GM18951 (cell line): ENCODE results near the gene C10orf88.
"Not testable (repeated sequence)": the region's sequence is repeated elsewhere in the genome, so short reads cannot be mapped to it uniquely, and the experiment has no call there.

ENCODE experiments used
- POLR2A ChIP-seq: IDR thresholded peaks from 4 replicates; pipeline ENCODE4 v1.6.1; 2011; ENCODE audit warnings: mild to moderate bottlenecking; ENCODE audit not compliant: insufficient read length, insufficient read depth; ENCODE audit errors: extremely low read depth
- in situ Hi-C: fragments of 300-500 bp; cut with MboI; formaldehyde crosslinking; loops from one replicate; pipeline ENCODE4 v1.12.0; 2022; ENCODE audit warnings: low sequenced_read_pairs, mixed read lengths, inconsistent platforms; ENCODE audit not compliant: unreplicated experiment

C10orf88 gene

GRCh38 chr10:122939856-122940543 lies 14.0 kb downstream of the C10orf88 start:
- in situ Hi-C loops: no loop called here
- TF ChIP-seq POLR2A: no peak

GRCh38 chr10:122939133-122939855 lies 14.7 kb downstream of the C10orf88 start:
- no peak for TF ChIP-seq POLR2A
- in situ Hi-C loops: no loop called here

- in situ Hi-C loops: no loop called here
- TF ChIP-seq POLR2A: no peak
Measured at GRCh38 chr10:122931088-122931906, 22.7 kb downstream of the C10orf88 start.

DNA sequence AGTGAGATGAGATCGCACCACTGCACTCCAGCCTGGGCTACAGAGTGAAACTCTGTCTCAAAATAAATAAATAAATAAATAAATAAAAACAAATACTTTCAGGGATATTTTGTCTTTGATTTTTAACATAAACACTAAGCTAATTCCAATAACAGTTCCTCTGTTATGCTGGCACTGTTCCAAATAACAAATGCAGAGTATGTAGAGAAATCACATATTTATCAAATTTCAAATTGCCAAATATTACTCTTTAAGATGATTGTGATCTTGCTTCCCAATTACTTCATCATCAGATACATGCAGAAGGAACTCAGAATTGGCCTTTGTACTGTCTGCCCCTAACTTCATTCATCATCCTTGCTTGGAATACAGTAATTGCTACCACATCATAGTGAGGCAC lies 23.9 kb downstream of the C10orf88 start:
- in situ Hi-C loops: no loop called here

DNA sequence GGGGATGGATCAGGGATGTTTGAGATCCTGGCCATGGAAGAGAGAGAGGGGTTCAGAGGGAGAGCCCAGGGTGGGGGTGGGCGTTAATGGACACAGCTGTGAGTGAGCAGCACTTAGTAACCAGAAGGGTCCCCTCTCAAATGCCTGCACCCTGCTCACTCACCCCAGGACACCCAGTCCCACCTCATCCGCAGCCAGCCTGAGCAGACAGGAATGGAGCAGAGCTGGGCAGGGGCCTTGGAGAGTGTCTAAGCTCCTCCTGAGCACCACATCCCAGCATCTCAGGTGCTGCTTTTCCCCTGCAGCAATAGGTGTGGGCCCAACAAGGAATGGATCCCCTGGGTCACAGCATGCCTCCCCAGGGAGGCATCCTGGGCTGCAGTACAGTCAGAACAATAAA lies 38.3 kb downstream of the C10orf88 start:
- no peak for TF ChIP-seq POLR2A
- in situ Hi-C loops: no loop called here

More for the DNA sequence above, 23.9 kb downstream of the C10orf88 start:
- TF ChIP-seq POLR2A: no peak

GRCh38 chr10:122911889-122912484 lies 42.0 kb downstream of the C10orf88 start:
- in situ Hi-C loops: no loop called here

DNA sequence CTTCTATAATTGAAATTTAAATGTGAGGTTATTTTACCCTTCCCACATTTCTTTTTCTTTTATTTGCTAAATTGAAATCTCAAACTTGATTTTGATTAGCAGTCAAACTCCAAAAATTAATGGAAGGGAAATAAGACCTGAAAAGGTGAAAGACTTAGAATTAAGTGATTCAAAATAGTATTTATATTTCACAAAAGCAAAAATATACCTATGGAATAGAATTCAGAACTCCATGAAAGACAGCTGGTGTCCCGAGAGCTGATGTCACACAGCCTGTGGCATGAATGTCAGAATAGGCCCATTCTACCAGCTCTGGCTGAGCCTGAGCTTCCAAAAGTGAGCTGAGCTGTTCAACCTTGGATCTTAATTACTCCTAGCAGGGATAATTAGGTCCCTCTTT lies 43.7 kb downstream of the C10orf88 start, which contains the start of gene FAM24A:
TSS of gene FAM24A (plus strand) at position 301 of the 400 bp plus-strand sequence. CDS start 1,025 bp downstream, outside the sequence.
- in situ Hi-C loops: no loop called here
- no peak for TF ChIP-seq POLR2A

More at GRCh38 chr10:122911889-122912484, 42.0 kb downstream of the C10orf88 start:
- TF ChIP-seq POLR2A: no peak

DNA sequence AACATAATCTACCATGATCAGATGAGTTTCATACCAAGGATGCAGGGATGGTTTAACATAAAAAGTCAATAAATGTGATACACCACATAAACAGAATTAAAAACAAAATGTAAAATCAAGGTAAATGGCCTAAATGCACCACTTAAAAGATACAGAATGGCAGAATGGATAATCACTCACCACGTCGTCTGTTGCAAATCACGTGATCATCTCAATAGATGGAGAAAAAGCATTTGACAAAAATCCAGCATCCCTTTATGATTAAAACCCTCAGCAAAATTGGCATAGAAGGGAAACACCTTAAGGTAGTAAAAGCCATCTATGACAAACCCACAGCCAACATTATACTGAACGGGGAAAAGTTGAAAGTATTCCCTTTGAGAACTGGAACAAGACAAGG lies 50.2 kb downstream of the C10orf88 start:
- in situ Hi-C loops: not testable (repeated sequence)

DNA sequence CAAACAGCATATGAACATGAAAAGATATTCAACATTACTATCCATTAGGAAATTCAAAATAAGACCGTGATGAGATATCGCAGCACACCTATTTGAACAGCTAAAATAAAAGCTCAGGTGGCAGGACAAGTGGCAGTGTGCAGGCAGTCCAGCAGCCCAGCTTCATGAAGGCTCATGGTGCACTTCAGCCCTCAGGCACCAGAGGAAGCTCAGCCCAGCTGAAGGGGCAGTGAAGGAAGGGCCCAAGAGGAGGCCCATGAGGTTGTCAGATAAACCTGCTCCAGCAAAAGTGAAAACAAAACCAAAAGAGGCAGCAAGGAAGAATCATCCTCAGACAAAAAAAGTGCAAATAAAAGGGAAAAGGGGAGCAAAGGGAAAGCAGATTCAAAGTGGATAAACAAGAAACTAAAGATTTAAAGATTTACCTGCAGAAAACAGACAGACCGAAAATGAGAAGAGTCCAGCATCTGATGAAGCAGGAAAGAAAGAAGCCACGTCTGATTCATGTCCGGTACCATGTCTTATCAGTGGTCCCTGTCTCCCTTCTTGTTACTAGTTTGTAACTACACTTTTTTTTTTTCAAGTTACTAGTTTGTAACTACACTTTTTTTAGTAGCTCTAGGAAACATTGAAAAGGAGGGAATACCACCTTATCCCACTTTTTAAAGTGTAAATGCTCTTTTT lies 59.6 kb downstream of the C10orf88 start:
- no peak for TF ChIP-seq POLR2A
- in situ Hi-C loops: no loop called here

DNA sequence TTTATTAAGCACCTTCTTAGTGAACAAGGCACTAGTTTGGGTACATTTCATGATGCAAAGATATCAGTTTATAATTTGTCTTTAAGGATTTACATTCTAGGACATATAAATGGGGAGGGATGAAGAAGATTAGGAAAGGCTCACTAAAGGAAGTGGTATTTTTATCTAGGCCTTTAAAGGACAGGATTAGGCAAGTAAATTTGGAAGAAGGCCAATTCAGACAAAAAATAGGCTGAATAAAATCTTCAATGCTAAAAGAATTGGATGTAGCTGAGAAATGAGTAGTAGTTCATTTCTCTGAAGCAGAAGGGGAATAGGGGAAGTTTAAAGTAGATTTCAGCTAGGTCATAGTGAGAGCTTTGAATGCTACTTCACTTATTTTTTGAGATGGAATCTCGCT lies 69.9 kb downstream of the C10orf88 start:
- in situ Hi-C loops: no loop called here
- TF ChIP-seq POLR2A: no peak

- TF ChIP-seq POLR2A: no peak
Measured at GRCh38 chr10:122882766-122883165, 71.3 kb downstream of the C10orf88 start.

More at GRCh38 chr10:122882766-122883165, 71.3 kb downstream of the C10orf88 start:
- in situ Hi-C loops: no loop called here
